Endothelial cell of umbilical vein (primary cell): Measurements from ENCODE around the gene ZDHHC14. TPM values are rescaled to one million over a fixed set of nuclear protein-coding genes. Genes with fewer than 3 reads are reported as not detected.
A peak's percentile ranks its signal among the peaks of the same experiment; 100 is the strongest.

Experiments
- BruUV-seq: library from RNA; stranded (reverse); fragments of 400-500 nt; replicated peaks from 2 replicates; lab custom pipeline; 2021; lab: Mats Ljungman, UMichigan
- CTCF ChIA-PET: fragments of 300-600, 350-600 bp; sonication (Branson Sonifier 250); formaldehyde crosslinking; loops from one replicate; lab custom pipeline; 2021; ENCODE audit warnings: antibody characterized with exemption, inconsistent platforms; lab: Charles Lee
- POLR2A ChIA-PET: fragments of 300-600, 350-600 bp; sonication (Branson Sonifier 250); formaldehyde crosslinking; loops from one replicate; lab custom pipeline; 2021; ENCODE audit warnings: antibody characterized with exemption, inconsistent platforms; lab: Charles Lee
- DNase-seq: peaks from one replicate; pipeline ENCODE4 v3.0.0-alpha.2; 2011; ENCODE audit warnings: low read depth, low spot score
- FAIRE-seq: peaks from 2 replicates; lab custom pipeline; 2011; peaks lifted over from hg19 to GRCh38; lab: Jason Lieb, UNC
- H2AFZ ChIP-seq: 2 replicates; pipeline ENCODE4 v1.6.0; 2012; ENCODE audit warnings: low read depth, low read length, control low read depth, inconsistent platforms
- H3K27ac ChIP-seq: 2 replicates; pipeline ENCODE4 v1.5.1; 2011; ENCODE audit warnings: low read depth, mild to moderate bottlenecking, control low read depth, low read length, moderate library complexity; ENCODE audit not compliant: insufficient read depth
- H3K27me3 ChIP-seq, 2 experiments: 2 replicates each; pipeline versions ENCODE4 v1.6.0 to v1.6.1; 2011; ENCODE audit warnings: low read length in 2 of 2, mixed read lengths in 1 of 2; ENCODE audit not compliant: control insufficient read depth in 2 of 2, insufficient read depth in 2 of 2
- H3K36me3 ChIP-seq, 2 experiments: 2 replicates in 1 of 2; 3 replicates in 1 of 2; pipeline ENCODE4 v1.5.1; 2011; ENCODE audit warnings: low read length in 2 of 2, mild to moderate bottlenecking in 1 of 2, moderate library complexity in 1 of 2; ENCODE audit not compliant: control insufficient read depth in 2 of 2, insufficient read depth in 2 of 2; ENCODE audit errors: extremely low read depth in 1 of 2
- H3K4me1 ChIP-seq: 3 replicates; pipeline ENCODE4 v1.5.1; 2011; ENCODE audit warnings: mild to moderate bottlenecking, low read length; ENCODE audit not compliant: control insufficient read depth, insufficient read depth; ENCODE audit errors: extremely low read depth
- H3K4me2 ChIP-seq: 2 replicates; pipeline ENCODE4 v1.6.1; 2011; ENCODE audit warnings: low read length, control low read depth, mixed read lengths; ENCODE audit not compliant: insufficient read depth
- H3K4me3 ChIP-seq, 3 experiments: fragments of 200-600 bp in 1 of 3; sonication (generic), shearing (Covaris generic) in 1 of 3; replicated peaks in 1 of 3; 2 replicates each; pipeline ENCODE4 v1.5.1; 2011 to 2016; ENCODE audit warnings: control low read depth in 3 of 3, low read length in 3 of 3, mild to moderate bottlenecking in 2 of 3, inconsistent platforms in 1 of 3, low read depth in 1 of 3, moderate library complexity in 1 of 3; ENCODE audit not compliant: insufficient read depth in 1 of 3
- H3K79me2 ChIP-seq: 2 replicates; pipeline ENCODE4 v1.6.0; 2012; ENCODE audit warnings: low read length, inconsistent platforms; ENCODE audit not compliant: control insufficient read depth, insufficient read depth
- H3K9ac ChIP-seq: replicated peaks from 2 replicates; pipeline ENCODE3; 2011; ENCODE audit warnings: low read length, control low read depth; ENCODE audit not compliant: insufficient read depth; ENCODE audit errors: extremely low read depth
- H3K9me1 ChIP-seq: replicated peaks from 3 replicates; pipeline ENCODE4 v1.6.0; 2011; ENCODE audit warnings: mild to moderate bottlenecking, low read length; ENCODE audit not compliant: control insufficient read depth, insufficient read depth; ENCODE audit errors: extremely low read depth
- H3K9me3 ChIP-seq: replicated peaks from 2 replicates; pipeline ENCODE4 v1.5.1; 2012; ENCODE audit warnings: low read length, inconsistent platforms; ENCODE audit not compliant: control insufficient read depth, insufficient read depth
- H4K20me1 ChIP-seq: replicated peaks from 2 replicates; pipeline ENCODE3; 2011; ENCODE audit warnings: mild to moderate bottlenecking, low read length; ENCODE audit not compliant: control insufficient read depth, insufficient read depth; ENCODE audit errors: extremely low read depth
- EZH2 ChIP-seq: IDR thresholded peaks from 2 replicates; pipeline ENCODE4 v1.6.1; 2012; ENCODE audit warnings: borderline replicate concordance, low read depth, mild to moderate bottlenecking, moderate library complexity, low read length, inconsistent platforms; ENCODE audit not compliant: severe bottlenecking
- FOS ChIP-seq: IDR thresholded peaks from 2 replicates; pipeline ENCODE4 v1.6.1; 2011; ENCODE audit warnings: mild to moderate bottlenecking, low read length, moderate library complexity, borderline replicate concordance; ENCODE audit not compliant: insufficient read depth
- GATA2 ChIP-seq: IDR thresholded peaks from 2 replicates; pipeline ENCODE4 v1.7.0; 2011; ENCODE audit warnings: low read depth, mild to moderate bottlenecking, moderate library complexity, mixed read lengths, low read length; ENCODE audit not compliant: insufficient read length, insufficient read depth
- JUN ChIP-seq: IDR thresholded peaks from 2 replicates; pipeline ENCODE4 v1.6.1; 2011; ENCODE audit warnings: borderline replicate concordance, low read depth; ENCODE audit not compliant: insufficient read length, insufficient read depth
- MYC ChIP-seq: IDR thresholded peaks from one replicate; pipeline ENCODE4 v1.6.1; 2011; ENCODE audit warnings: mild to moderate bottlenecking, low read depth, low read length
- POLR2A ChIP-seq: IDR thresholded peaks from 2 replicates; pipeline ENCODE4 v1.6.1; 2012; ENCODE audit warnings: low read depth, mild to moderate bottlenecking, control low read depth, low read length
- POLR2AphosphoS5 ChIP-seq: IDR thresholded peaks from 2 replicates; pipeline ENCODE4 v1.6.1; 2012; ENCODE audit warnings: low read depth, mild to moderate bottlenecking, control low read depth, low read length, moderate library complexity; ENCODE audit not compliant: insufficient read depth
- dilution Hi-C: fragments of 300-500 bp; cut with MboI; formaldehyde crosslinking; loops from one replicate; pipeline ENCODE4 v1.15.0; 2019; ENCODE audit warnings: low sequenced_read_pairs; ENCODE audit not compliant: extremely low pct_ligation_motif_present
- intact Hi-C: fragments of 100-400 bp; cut with micrococcal nuclease; formaldehyde crosslinking; loops from one replicate; pipeline ENCODE4 v1.10.0; 2022
- polyA plus RNA-seq, 4 experiments: library from polyadenylated mRNA; depleted of rRNA in 3 of 4; stranded (reverse) in 3 of 4; unstranded in 1 of 4; fragments of >200 nt; gene quantifications; 2 replicates each; pipeline versions ENCODE4 v1.2.1 to v1.2.3, GENCODE V29; 2011 to 2012; ENCODE audit warnings: missing spikeins in 1 of 4
- total RNA-seq: library from RNA; stranded (reverse); gene quantifications from 2 replicates; pipeline ENCODE4 v1.2.3, GENCODE V29; 2021
- TF ChIP-seq, protein P1 (sequence below): IDR thresholded peaks from 2 replicates; pipeline ENCODE4 v1.6.1; 2011; ENCODE audit not compliant: insufficient read depth, insufficient read length
- TF ChIP-seq, protein P2 (sequence below), 2 donors: IDR thresholded peaks; 1 replicate in 1 of 2; 2 replicates in 1 of 2; pipeline ENCODE4 v1.5.1; 2011; ENCODE audit warnings: low read length in 2 of 2, mild to moderate bottlenecking in 2 of 2, moderate library complexity in 2 of 2, control low read depth in 1 of 2, inconsistent platforms in 1 of 2, low read depth in 1 of 2; ENCODE audit not compliant: insufficient read depth in 1 of 2; ENCODE audit errors: extremely low read depth in 1 of 2

ZDHHC14 gene
- total and polyA plus RNA-seq, 2 donors (not counting 3 experiments of a cell fraction or from before 2014, with no cell fraction given): 23.0 to 25.6 TPM

DNA sequence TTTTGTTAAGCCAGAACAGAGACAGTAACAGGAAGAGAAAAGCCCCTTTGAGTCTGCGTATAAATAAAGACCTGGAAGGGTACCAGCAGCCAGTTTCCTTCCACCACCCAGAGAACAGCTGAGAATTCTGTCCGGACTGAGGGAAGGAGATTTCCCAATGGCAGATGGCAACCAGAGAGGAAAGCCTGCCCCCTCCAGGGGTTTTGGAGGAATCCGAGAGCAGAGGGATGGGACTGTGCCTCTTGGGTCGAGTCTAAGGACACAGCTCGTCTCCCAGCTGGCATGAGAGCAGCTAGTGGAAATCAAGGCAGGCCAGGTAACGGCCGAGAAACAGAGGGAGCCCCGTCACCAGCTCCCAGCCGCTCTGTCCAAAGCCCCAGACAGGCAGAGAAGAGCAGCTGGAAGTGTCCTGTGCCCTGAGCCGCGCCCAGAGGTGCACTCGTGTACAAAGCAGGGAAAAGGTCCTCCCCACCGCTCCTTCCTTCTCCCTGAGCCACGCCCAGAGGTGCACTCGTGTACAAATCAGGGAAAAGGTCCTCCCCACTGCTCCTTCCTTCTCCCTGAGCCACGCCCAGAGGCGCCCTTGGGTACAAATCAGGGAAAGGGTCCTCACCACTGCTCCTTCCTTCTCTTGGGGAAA lies 308.1 kb downstream of the ZDHHC14 start:
- DNase-seq (peak; percentile 30), FAIRE-seq (no peak)
- Histone ChIP-seq H3K27ac (no peak overlapping the region), H3K36me3 (no peaks in the 10 kb centered on the region), H3K27me3 (peaks cover 2 to 8% of the 10 kb centered on the region in 2 experiments), H3K4me2 (no peak overlapping the region), H3K9me3 (no peaks in the 10 kb centered on the region), H4K20me1 (no peaks in the 10 kb centered on the region), H3K79me2 (no peaks in the 10 kb centered on the region), H2AFZ (no peak overlapping the region), H3K4me1 (peaks cover 3% of the 10 kb centered on the region), H3K9me1 (no peaks in the 10 kb centered on the region), H3K9ac (no peak overlapping the region), H3K4me3 (no peak overlapping the region)
- BruUV-seq: no TSS peak
- CTCF ChIA-PET: interaction anchor here (0.6 to 1.4 kb wide), 3 partner anchors 19 to 374 kb away, joined by 3 to 4 read pairs (median 3); no protein-coding TSS in a partner anchor
- dilution Hi-C loops (no loop called here), intact Hi-C loops (no loop called here)
- no peak for TF ChIP-seq POLR2A
- TF ChIP-seq GATA2: no peak
- TF ChIP-seq EZH2: no peak
- TF ChIP-seq POLR2AphosphoS5: no peak
- TF ChIP-seq MYC: no peak
- TF ChIP-seq JUN: no peak
- TF ChIP-seq FOS: no peak
- TF ChIP-seq, protein P1, sequence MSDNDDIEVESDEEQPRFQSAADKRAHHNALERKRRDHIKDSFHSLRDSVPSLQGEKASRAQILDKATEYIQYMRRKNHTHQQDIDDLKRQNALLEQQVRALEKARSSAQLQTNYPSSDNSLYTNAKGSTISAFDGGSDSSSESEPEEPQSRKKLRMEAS: no peak
- TF ChIP-seq, protein P2, sequence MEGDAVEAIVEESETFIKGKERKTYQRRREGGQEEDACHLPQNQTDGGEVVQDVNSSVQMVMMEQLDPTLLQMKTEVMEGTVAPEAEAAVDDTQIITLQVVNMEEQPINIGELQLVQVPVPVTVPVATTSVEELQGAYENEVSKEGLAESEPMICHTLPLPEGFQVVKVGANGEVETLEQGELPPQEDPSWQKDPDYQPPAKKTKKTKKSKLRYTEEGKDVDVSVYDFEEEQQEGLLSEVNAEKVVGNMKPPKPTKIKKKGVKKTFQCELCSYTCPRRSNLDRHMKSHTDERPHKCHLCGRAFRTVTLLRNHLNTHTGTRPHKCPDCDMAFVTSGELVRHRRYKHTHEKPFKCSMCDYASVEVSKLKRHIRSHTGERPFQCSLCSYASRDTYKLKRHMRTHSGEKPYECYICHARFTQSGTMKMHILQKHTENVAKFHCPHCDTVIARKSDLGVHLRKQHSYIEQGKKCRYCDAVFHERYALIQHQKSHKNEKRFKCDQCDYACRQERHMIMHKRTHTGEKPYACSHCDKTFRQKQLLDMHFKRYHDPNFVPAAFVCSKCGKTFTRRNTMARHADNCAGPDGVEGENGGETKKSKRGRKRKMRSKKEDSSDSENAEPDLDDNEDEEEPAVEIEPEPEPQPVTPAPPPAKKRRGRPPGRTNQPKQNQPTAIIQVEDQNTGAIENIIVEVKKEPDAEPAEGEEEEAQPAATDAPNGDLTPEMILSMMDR (IDR thresholded peaks at IDR 0.05; ENCODE audit: extremely low read depth in 1 of 2, insufficient read depth in 1 of 2, low read depth in 1 of 2, low read length in 2 of 2): no peak
- POLR2A ChIA-PET: no interaction called here
